ENCODE data around the gene SPAG16. TPM values are rescaled to one million over a fixed set of nuclear protein-coding genes. Genes with fewer than 3 reads are reported as not detected.

Gene SPAG16
- total and polyA plus RNA-seq, 2 donors (not counting 1 experiment from before 2014, with no cell fraction given), result 24.1 to 36.8 TPM

GRCh38 chr2:214315324-214315723, 1031.1 kb downstream of the SPAG16 start:
- Histone ChIP-seq H3K9ac (ENCODE audit: insufficient read depth, low read length) (no peak overlapping the region), H4K20me1 (ENCODE audit: control insufficient read depth, extremely low read depth, insufficient read depth, low read length) (no peaks in the 10 kb centered on the region), H3K36me3 (ENCODE audit: control insufficient read depth, insufficient read depth, low read length) (no peaks in the 10 kb centered on the region), H3K9me3 (ENCODE audit: control insufficient read depth, insufficient read depth, low read depth, low read length) (no peaks in the 10 kb centered on the region), H3K27me3 (ENCODE audit: control insufficient read depth, insufficient read depth, low read length) (no peaks in the 10 kb centered on the region), H3K4me1 (ENCODE audit: control insufficient read depth, extremely low read depth, insufficient read depth, low read length) (no peaks in the 10 kb centered on the region), H3K4me2 (ENCODE audit: extremely low read depth, insufficient read depth, low read length) (no peak overlapping the region), H3K79me2 (ENCODE audit: control insufficient read depth, insufficient read depth, low read length) (no peaks in the 10 kb centered on the region), H2AFZ (ENCODE audit: low read length) (no peak overlapping the region), H3K4me3 (replicated peaks in 1 of 4; ENCODE audit: control extremely low read depth in 1 of 4, insufficient read depth in 1 of 4, low read depth in 3 of 4, low read length in 4 of 4) (no peak overlapping the region), H3K27ac (ENCODE audit: insufficient read depth, low read length) (no peak overlapping the region)
- TF ChIP-seq EZH2 (IDR thresholded peaks at IDR 0.05; ENCODE audit: low read length, missing control alignments), result no peak
- TF ChIP-seq CTCF (conservative IDR thresholded peaks at IDR 0.05 in 1 of 2, IDR thresholded peaks at IDR 0.05 in 1 of 2; ENCODE audit: low read depth in 1 of 2, low read length in 2 of 2), result no peak
- no peak for DNase-seq (ENCODE audit: low read depth in 2 of 2)

DNA sequence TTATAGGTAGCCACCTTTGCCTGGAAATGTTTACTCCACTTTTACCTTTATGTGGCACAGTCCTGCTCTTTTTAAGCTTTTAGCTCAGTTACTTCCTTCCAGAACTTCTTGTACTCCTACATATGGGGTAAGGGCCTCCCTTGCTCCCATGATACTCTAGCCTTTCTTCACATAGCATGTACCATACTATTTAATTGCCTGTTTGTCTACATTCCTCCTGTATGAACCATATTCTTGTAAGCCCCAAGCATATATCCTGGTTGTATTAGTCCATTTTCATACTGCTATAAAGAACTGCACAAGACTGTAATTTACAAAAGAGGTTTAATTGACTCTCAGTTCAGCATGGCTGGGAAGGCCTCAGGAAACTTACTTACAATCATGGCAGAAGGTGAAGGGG, 1035.9 kb downstream of the SPAG16 start:
- Histone ChIP-seq H4K20me1 (ENCODE audit: control insufficient read depth, extremely low read depth, insufficient read depth, low read length) (no peaks in the 10 kb centered on the region), H3K4me2 (ENCODE audit: extremely low read depth, insufficient read depth, low read length) (no peak overlapping the region), H3K27ac (ENCODE audit: insufficient read depth, low read length) (no peak overlapping the region), H3K9ac (ENCODE audit: insufficient read depth, low read length) (no peak overlapping the region), H3K9me3 (ENCODE audit: control insufficient read depth, insufficient read depth, low read depth, low read length) (no peaks in the 10 kb centered on the region), H3K4me1 (ENCODE audit: control insufficient read depth, extremely low read depth, insufficient read depth, low read length) (no peaks in the 10 kb centered on the region), H3K4me3 (replicated peaks in 1 of 4; ENCODE audit: control extremely low read depth in 1 of 4, insufficient read depth in 1 of 4, low read depth in 3 of 4, low read length in 4 of 4) (no peak overlapping the region), H3K27me3 (ENCODE audit: control insufficient read depth, insufficient read depth, low read length) (no peaks in the 10 kb centered on the region), H3K79me2 (ENCODE audit: control insufficient read depth, insufficient read depth, low read length) (no peaks in the 10 kb centered on the region), H3K36me3 (ENCODE audit: control insufficient read depth, insufficient read depth, low read length) (no peaks in the 10 kb centered on the region), H2AFZ (ENCODE audit: low read length) (no peak overlapping the region)
- TF ChIP-seq CTCF (conservative IDR thresholded peaks at IDR 0.05 in 1 of 2, IDR thresholded peaks at IDR 0.05 in 1 of 2; ENCODE audit: low read depth in 1 of 2, low read length in 2 of 2) (no peak), EZH2 (IDR thresholded peaks at IDR 0.05; ENCODE audit: low read length, missing control alignments) (no peak)
- DNase-seq (ENCODE audit: low read depth in 2 of 2), result no peak

- peak in 1 of 2 donors; percentile 30 for DNase-seq (ENCODE audit: low read depth in 2 of 2)
These were observed 1038.4 kb downstream of the SPAG16 start for GRCh38 chr2:214322662-214323061.

More at GRCh38 chr2:214322662-214323061, 1038.4 kb downstream of the SPAG16 start:
- Histone ChIP-seq H3K9ac (ENCODE audit: insufficient read depth, low read length) (no peak overlapping the region), H3K4me2 (ENCODE audit: extremely low read depth, insufficient read depth, low read length) (no peak overlapping the region), H4K20me1 (ENCODE audit: control insufficient read depth, extremely low read depth, insufficient read depth, low read length) (no peaks in the 10 kb centered on the region), H3K27ac (ENCODE audit: insufficient read depth, low read length) (no peak overlapping the region), H3K4me3 (replicated peaks in 1 of 4; ENCODE audit: control extremely low read depth in 1 of 4, insufficient read depth in 1 of 4, low read depth in 3 of 4, low read length in 4 of 4) (no peak overlapping the region), H3K4me1 (ENCODE audit: control insufficient read depth, extremely low read depth, insufficient read depth, low read length) (no peaks in the 10 kb centered on the region), H3K79me2 (ENCODE audit: control insufficient read depth, insufficient read depth, low read length) (no peaks in the 10 kb centered on the region), H3K9me3 (ENCODE audit: control insufficient read depth, insufficient read depth, low read depth, low read length) (no peaks in the 10 kb centered on the region), H3K27me3 (ENCODE audit: control insufficient read depth, insufficient read depth, low read length) (no peaks in the 10 kb centered on the region), H3K36me3 (ENCODE audit: control insufficient read depth, insufficient read depth, low read length) (no peaks in the 10 kb centered on the region), H2AFZ (ENCODE audit: low read length) (no peak overlapping the region)
- no peak for TF ChIP-seq CTCF (conservative IDR thresholded peaks at IDR 0.05 in 1 of 2, IDR thresholded peaks at IDR 0.05 in 1 of 2; ENCODE audit: low read depth in 1 of 2, low read length in 2 of 2)
- no peak for TF ChIP-seq EZH2 (IDR thresholded peaks at IDR 0.05; ENCODE audit: low read length, missing control alignments)

Data from fibroblast of lung (primary cell).